Prostate gland (tissue), 2 donors: ENCODE results near the gene EDEM1. TPM values are rescaled to one million over a fixed set of nuclear protein-coding genes. Genes with fewer than 3 reads are reported as not detected.

ENCODE experiments used
- DNase-seq: peaks from one replicate; pipeline ENCODE4 v3.0.0-alpha.2; 2019; ENCODE audit warnings: low spot score
- H3K27ac ChIP-seq, 2 donors: fragments of 200-600 bp; sonication (generic); 2 replicates each; pipeline ENCODE4 v1.5.1; 2017 to 2019
- H3K27me3 ChIP-seq: fragments of 200-600 bp; sonication (generic); replicated peaks from 2 replicates; pipeline ENCODE4 v1.5.1; 2019; ENCODE audit not compliant: insufficient read depth
- H3K36me3 ChIP-seq, 2 donors: fragments of 200-600 bp; sonication (generic); 1 replicate in 1 of 2; 2 replicates in 1 of 2; pipeline versions ENCODE4 v1.5.1 to v1.8.1; 2017 to 2019
- H3K4me1 ChIP-seq: fragments of 200-600 bp; sonication (generic); replicated peaks from 2 replicates; pipeline ENCODE4 v1.5.1; 2019
- H3K4me3 ChIP-seq, 2 donors: fragments of 200-600 bp; sonication (generic); 2 replicates each; pipeline ENCODE4 v1.5.1; 2017 to 2019
- H3K9me3 ChIP-seq: fragments of 200-600 bp; sonication (generic); 2 replicates; pipeline ENCODE4 v1.5.1; 2017
- POLR2A ChIP-seq: fragments of 450-650 bp; IDR thresholded peaks from one replicate; pipeline ENCODE4 v1.6.1; 2016; ENCODE audit warnings: antibody characterized with exemption, mild to moderate bottlenecking
- POLR2AphosphoS5 ChIP-seq: sonication (generic); formaldehyde crosslinking; IDR thresholded peaks from one replicate; pipeline ENCODE4 v1.6.1; 2017; ENCODE audit warnings: antibody characterized with exemption
- WGBS: methylation state at CpG from one replicate; pipeline ENCODE4 v1.1.5; 2018; 5-methylcytosine and 5-hydroxymethylcytosine counted together
- intact Hi-C: fragments of 100-400 bp; cut with DNase I; formaldehyde crosslinking; loops from one replicate; pipeline ENCODE4 v1.14.2; 2022
- total RNA-seq, 2 donors: library from RNA; depleted of rRNA; stranded (reverse); fragments of >200 nt; gene quantifications; one replicate each; pipeline ENCODE4 v1.1.0, GENCODE V29; 2016
- TF ChIP-seq, protein P1 (sequence below), 4 experiments: fragments of 200-600 bp in 2 of 4; fragments of 450-650 bp in 2 of 4; sonication (generic) in 2 of 4; IDR thresholded peaks; 1 replicate in 3 of 4; 2 replicates in 1 of 4; pipeline ENCODE4 v1.5.1; 2016 to 2019; ENCODE audit warnings: antibody characterized with exemption in 4 of 4, mild to moderate bottlenecking in 2 of 4, moderate library complexity in 2 of 4

The EDEM1 gene
- total RNA-seq, 2 donors from 2014 or later = 40.5 to 63.1 TPM

DNA sequence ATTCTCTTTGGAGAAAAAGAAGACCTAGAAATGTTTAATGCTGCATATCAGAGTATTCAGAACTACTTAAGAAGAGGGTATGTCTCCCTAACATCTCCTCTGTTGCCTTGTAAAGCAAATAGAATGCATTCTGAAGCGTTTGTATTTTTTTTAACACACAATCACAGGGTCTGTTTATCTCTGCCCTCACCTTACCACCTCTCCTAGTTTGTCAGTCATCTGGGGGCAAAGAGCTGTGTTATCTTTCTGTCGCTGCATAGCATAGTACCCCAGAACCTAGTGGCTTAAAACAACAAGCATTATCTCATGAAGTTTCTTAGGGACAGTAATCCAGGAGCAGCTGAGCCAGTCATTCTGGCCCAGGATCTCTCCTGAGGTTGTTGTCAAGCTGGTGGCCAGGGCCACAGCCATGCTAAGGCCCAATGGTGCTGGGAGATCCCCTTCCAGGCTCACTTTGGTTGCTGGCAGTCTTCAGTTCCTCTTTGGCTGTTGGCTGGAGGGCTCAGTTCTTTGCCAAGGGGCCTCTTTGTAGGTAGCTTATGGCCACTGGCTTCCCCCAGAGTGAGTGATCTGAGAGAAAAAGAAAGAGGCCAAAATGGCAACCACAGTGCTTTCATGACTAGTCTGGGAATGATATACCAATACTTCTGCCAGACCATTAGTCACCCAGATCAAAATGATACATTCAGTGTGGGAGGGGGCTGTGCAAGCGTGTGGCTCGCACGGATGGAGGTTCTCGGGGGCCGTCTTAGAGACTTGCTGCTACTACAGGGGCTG, 17.8 kb downstream of the EDEM1 start:
- H3K4me1 ChIP-seq = no peaks in the 10 kb centered on the region
- DNase-seq = no peak
- H3K9me3 ChIP-seq = no peaks in the 10 kb centered on the region
- TF ChIP-seq, protein P1, sequence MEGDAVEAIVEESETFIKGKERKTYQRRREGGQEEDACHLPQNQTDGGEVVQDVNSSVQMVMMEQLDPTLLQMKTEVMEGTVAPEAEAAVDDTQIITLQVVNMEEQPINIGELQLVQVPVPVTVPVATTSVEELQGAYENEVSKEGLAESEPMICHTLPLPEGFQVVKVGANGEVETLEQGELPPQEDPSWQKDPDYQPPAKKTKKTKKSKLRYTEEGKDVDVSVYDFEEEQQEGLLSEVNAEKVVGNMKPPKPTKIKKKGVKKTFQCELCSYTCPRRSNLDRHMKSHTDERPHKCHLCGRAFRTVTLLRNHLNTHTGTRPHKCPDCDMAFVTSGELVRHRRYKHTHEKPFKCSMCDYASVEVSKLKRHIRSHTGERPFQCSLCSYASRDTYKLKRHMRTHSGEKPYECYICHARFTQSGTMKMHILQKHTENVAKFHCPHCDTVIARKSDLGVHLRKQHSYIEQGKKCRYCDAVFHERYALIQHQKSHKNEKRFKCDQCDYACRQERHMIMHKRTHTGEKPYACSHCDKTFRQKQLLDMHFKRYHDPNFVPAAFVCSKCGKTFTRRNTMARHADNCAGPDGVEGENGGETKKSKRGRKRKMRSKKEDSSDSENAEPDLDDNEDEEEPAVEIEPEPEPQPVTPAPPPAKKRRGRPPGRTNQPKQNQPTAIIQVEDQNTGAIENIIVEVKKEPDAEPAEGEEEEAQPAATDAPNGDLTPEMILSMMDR (IDR thresholded peaks at IDR 0.05) = no peak
- no peak for TF ChIP-seq POLR2A
- TF ChIP-seq POLR2AphosphoS5 = no peak
- H3K4me3 ChIP-seq = no peak overlapping the region
- intact Hi-C loops = no loop called here
- H3K27me3 ChIP-seq = no peaks in the 10 kb centered on the region
- peaks cover 0 to 14% of the 10 kb centered on the region in 2 donors for H3K36me3 ChIP-seq
- 79% methylated on average over 7 of the region's 7 CpGs for WGBS
- H3K27ac ChIP-seq = no peak overlapping the region

DNA sequence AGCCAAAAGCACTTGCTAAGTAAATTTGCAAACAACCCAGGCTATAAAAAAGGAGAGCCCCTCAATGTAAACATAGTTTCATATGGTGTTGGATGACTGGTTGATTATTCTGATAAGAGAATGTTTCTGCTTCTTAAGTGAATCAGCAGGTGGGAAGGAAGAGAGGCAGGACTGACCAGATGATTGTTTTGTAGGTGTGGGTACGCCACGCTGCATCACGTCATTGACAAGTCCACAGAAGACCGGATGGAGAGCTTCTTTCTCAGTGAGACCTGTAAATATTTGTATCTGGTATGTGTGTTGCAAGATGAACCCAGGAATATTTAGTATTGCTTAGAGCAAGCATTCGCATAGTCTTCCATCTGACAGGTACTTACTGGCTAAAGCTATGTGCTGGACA, 23.4 kb downstream of the EDEM1 start:
- no peaks in the 10 kb centered on the region for H3K4me1 ChIP-seq
- no peaks in the 10 kb centered on the region for H3K27me3 ChIP-seq
- WGBS = 58% methylated on average over 5 of the region's 5 CpGs
- H3K27ac ChIP-seq = no peak overlapping the region
- TF ChIP-seq, protein P1 (IDR thresholded peaks at IDR 0.05) = no peak
- peak; percentile 39 for TF ChIP-seq POLR2AphosphoS5
- no peaks in the 10 kb centered on the region for H3K9me3 ChIP-seq
- H3K36me3 ChIP-seq = peaks cover 9 to 13% of the 10 kb centered on the region in 2 donors
- H3K4me3 ChIP-seq = no peak overlapping the region
- intact Hi-C loops = no loop called here
- no peak for DNase-seq

DNA sequence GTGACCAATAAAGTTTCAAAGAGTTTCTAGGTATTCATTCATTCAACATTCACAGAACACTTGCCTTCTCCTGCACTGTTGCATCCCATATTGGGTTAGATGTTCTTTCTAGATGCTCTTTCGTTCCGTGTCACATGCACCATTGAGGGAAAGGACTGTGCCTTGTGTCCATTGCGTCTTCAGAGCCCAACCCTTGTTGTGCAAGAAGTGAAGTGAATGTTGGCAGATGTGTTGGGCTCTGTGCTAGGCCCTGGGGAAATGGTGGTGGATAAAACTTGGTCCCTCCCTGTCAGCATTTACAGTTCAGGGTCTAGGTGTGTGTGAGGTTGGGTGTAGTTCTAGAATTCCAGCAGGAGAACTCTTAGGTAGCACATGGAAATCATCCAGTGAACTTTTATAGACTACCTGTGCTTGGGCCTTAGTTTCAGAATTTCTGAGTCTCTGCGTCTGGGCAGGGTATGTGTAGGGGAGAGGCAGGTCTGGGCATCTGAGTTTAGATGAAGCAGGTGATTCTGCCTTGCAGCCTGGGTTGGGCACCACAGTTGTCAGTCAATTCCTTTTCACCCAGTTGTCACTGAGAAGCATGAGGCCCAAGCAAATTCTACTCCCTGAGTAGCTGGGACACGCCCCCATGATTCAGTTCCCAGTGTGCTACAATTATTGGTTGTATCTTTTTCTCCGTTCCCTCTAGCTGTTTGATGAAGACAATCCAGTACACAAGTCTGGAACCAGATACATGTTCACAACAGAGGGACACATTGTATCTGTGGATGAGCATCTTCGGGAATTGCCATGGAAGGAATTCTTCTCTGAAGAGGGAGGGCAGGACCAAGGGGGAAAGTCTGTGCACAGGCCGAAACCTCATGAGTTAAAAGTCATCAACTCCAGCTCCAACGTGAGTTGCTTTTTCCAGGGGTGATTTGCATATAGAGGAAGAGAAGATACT, 25.4 kb downstream of the EDEM1 start:
- intact Hi-C loops = no loop called here
- DNase-seq = no peak
- Histone ChIP-seq H3K27ac (no peak overlapping the region), H3K27me3 (no peaks in the 10 kb centered on the region), H3K36me3 (peaks cover 7 to 9% of the 10 kb centered on the region in 2 donors), H3K4me1 (peaks cover under 1% of the 10 kb centered on the region), H3K4me3 (no peak overlapping the region), H3K9me3 (no peaks in the 10 kb centered on the region)
- WGBS = 88% methylated on average over 9 of the region's 9 CpGs
- no peak for TF ChIP-seq POLR2A
- TF ChIP-seq, protein P1 (IDR thresholded peaks at IDR 0.05) = no peak
- TF ChIP-seq POLR2AphosphoS5 = no peak

DNA sequence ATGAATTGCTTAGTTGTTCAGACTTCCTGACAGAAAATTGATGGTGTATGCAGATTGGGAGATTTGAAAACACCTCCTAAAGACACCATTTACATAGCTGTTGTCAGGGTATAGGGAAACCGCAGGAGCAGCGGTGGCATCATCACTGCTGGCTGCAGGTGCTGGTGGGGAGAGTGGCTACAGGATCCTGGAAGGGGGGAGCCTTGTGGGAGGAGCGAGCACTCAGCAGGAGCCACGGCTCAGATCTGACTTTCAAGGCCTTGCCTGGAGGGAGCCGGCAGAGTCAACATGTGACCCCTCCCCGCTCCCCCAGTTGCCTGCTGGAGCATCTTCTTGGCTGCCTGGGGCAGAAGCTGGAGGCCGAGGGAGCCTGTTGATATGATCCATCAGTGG, 26.1 kb downstream of the EDEM1 start:
- intact Hi-C loops = no loop called here
- 76% methylated on average over 7 of the region's 7 CpGs for WGBS
- Histone ChIP-seq H3K9me3 (no peaks in the 10 kb centered on the region), H3K4me1 (peaks cover 3% of the 10 kb centered on the region), H3K36me3 (peaks cover 3 to 9% of the 10 kb centered on the region in 2 donors), H3K27me3 (no peaks in the 10 kb centered on the region), H3K4me3 (no peak overlapping the region), H3K27ac (no peak overlapping the region)
- no peak for DNase-seq
- TF ChIP-seq, protein P1 (IDR thresholded peaks at IDR 0.05) = no peak
- TF ChIP-seq POLR2AphosphoS5 (no peak), POLR2A (no peak)
